HepG2 (cell line): ENCODE results near the gene CLEC16A. TPM values are rescaled to one million over a fixed set of nuclear protein-coding genes. Genes with fewer than 3 reads are reported as not detected.

Experiments
- CBX2 ChIP-seq, 2 experiments: fragments of 200-600 bp in 1 of 2; sonication (generic); formaldehyde crosslinking in 1 of 2; IDR thresholded peaks; 2 replicates each; pipeline versions ENCODE4 v1.7.0 to v1.8.1; 2018 to 2022; ENCODE audit warnings: low read depth in 2 of 2, low read length in 1 of 2, mild to moderate bottlenecking in 1 of 2, missing genetic modification reagents in 1 of 2
- JDP2 ChIP-seq: sonication (generic); formaldehyde crosslinking; IDR thresholded peaks from 2 replicates; pipeline ENCODE4 v1.8.1; 2022; ENCODE audit warnings: missing genetic modification reagents, borderline replicate concordance
- KAT2B ChIP-seq: fragments of 150-350 bp; IDR thresholded peaks from 2 replicates; pipeline ENCODE4 v1.6.1; 2014; ENCODE audit warnings: low read depth, low read length, borderline replicate concordance
- MEF2D ChIP-seq: sonication (generic); formaldehyde crosslinking; IDR thresholded peaks from 2 replicates; pipeline ENCODE4 v1.5.1; 2020; ENCODE audit warnings: mild to moderate bottlenecking, missing genetic modification reagents
- MEIS2 ChIP-seq: sonication (generic); formaldehyde crosslinking; IDR thresholded peaks from 2 replicates; pipeline ENCODE4 v1.9.0; 2021; ENCODE audit warnings: mild to moderate bottlenecking, missing genetic modification reagents
- NBN ChIP-seq: fragments of 450-650 bp; conservative IDR thresholded peaks from 2 replicates; pipeline ENCODE4 v1.6.1; 2017
- NFRKB ChIP-seq: fragments of 450-650 bp; IDR thresholded peaks from 2 replicates; pipeline ENCODE4 v1.6.1; 2017
- TCF12 ChIP-seq, 2 experiments: fragments of 450-650 bp in 1 of 2; sonication (generic) in 1 of 2; formaldehyde crosslinking in 1 of 2; IDR thresholded peaks; 2 replicates each; pipeline versions ENCODE4 v1.6.1 to v1.8.0; 2017 to 2022; ENCODE audit warnings: antibody characterized with exemption in 1 of 2, mild to moderate bottlenecking in 1 of 2, missing genetic modification reagents in 1 of 2, moderate library complexity in 1 of 2
- U2AF2 ChIP-seq: fragments of 200-400 bp; formaldehyde crosslinking; IDR thresholded peaks from 2 replicates; pipeline ENCODE4 v1.6.1; 2017; ENCODE audit warnings: low read depth, mild to moderate bottlenecking, low read length
- ZBTB8A ChIP-seq: sonication (generic); formaldehyde crosslinking; IDR thresholded peaks from 2 replicates; pipeline ENCODE4 v1.4.0; 2020; ENCODE audit warnings: mild to moderate bottlenecking, low read depth, missing genetic modification reagents, borderline replicate concordance
- ZNF3 ChIP-seq: IDR thresholded peaks from 2 replicates; pipeline ENCODE4 v1.7.0; 2017; ENCODE audit warnings: inconsistent platforms
- polyA plus RNA-seq, 8 experiments: library from polyadenylated mRNA; depleted of rRNA in 3 of 8; stranded (reverse) in 7 of 8; unstranded in 1 of 8; fragments of >200 nt; fragmentation: Illumina TruSeq in 4 of 8; extraction: Trizol in 4 of 8; gene quantifications; 2 replicates each; pipeline versions ENCODE4 v1.2.1 to v1.2.3, GENCODE V29; 2011 to 2016; ENCODE audit warnings: low read depth in 4 of 8, missing spikeins in 1 of 8, mixed read lengths in 1 of 8; ENCODE audit not compliant: insufficient read depth in 1 of 8
- total RNA-seq, 5 experiments: library from RNA; depleted of rRNA; stranded (reverse); fragments of >200 nt; fragmentation: Illumina TruSeq; extraction: Trizol; gene quantifications; 2 replicates each; pipeline ENCODE4 v1.2.3, GENCODE V29; 2016; ENCODE audit warnings: low read depth in 1 of 5
- TF ChIP-seq, protein P1 (sequence below): sonication (generic); formaldehyde crosslinking; IDR thresholded peaks from 2 replicates; pipeline ENCODE4 v1.4.0; 2020; ENCODE audit warnings: missing genetic modification reagents
- TF ChIP-seq, protein P2 (sequence below), 2 experiments: sonication (generic) in 1 of 2; formaldehyde crosslinking in 1 of 2; IDR thresholded peaks; 2 replicates each; pipeline versions ENCODE4 v1.4.0 to v1.6.1; 2016 to 2020; ENCODE audit warnings: borderline replicate concordance in 1 of 2, low read depth in 1 of 2, mild to moderate bottlenecking in 1 of 2, missing genetic modification reagents in 1 of 2
- TF ChIP-seq, protein P3 (sequence below): sonication (generic); formaldehyde crosslinking; conservative IDR thresholded peaks from 2 replicates; pipeline ENCODE4 v1.4.0; 2020; ENCODE audit warnings: missing genetic modification reagents
- TF ChIP-seq, protein P4 (sequence below): sonication (generic); formaldehyde crosslinking; IDR thresholded peaks from 2 replicates; pipeline ENCODE4 v1.4.0; 2020; ENCODE audit warnings: mild to moderate bottlenecking, missing genetic modification reagents

Gene CLEC16A
- total and polyA plus RNA-seq, 2 of the 13 experiments (the other 11 are each of a cell fraction or from before 2014, with no cell fraction given) = 8.5 to 10.3 TPM

DNA sequence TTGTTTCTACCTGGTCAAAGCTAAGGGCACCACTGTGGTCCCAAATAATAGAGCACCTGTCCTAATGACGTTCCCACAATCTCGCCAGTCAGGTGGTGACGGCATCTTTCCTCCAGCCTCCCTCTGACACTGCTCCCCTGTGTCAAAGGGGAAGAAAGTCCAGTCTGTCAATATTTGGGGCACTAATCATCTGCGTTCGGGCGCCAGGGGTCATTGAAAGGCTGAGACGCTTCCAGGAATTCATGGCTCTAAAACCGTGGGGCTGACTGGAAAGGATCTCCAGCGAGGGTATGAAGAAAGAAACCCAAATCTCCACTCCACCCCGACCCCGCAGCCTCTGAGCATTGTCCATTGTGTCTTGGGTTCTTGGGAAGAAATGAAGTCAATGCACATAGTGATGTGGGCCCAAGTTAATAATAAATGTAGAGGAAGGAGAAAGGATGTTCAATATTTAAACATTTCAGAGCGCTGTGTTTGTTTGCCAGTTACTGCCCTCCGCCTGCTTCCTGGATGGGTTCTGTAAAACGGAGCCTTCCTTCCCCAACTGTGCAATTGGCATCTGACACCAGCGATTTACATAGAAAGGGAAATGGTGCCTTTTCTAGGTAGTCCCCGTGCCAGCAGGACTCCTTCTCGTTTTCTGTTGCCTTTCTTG, 208.4 kb downstream of the CLEC16A start (continued):
- no peak for TF ChIP-seq MEF2D (CRISPR knock-in tag)
- TF ChIP-seq, protein P1, sequence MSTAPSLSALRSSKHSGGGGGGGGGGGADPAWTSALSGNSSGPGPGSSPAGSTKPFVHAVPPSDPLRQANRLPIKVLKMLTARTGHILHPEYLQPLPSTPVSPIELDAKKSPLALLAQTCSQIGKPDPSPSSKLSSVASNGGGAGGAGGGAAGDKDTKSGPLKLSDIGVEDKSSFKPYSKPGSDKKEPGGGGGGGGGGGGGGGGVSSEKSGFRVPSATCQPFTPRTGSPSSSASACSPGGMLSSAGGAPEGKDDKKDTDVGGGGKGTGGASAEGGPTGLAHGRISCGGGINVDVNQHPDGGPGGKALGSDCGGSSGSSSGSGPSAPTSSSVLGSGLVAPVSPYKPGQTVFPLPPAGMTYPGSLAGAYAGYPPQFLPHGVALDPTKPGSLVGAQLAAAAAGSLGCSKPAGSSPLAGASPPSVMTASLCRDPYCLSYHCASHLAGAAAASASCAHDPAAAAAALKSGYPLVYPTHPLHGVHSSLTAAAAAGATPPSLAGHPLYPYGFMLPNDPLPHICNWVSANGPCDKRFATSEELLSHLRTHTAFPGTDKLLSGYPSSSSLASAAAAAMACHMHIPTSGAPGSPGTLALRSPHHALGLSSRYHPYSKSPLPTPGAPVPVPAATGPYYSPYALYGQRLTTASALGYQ (CRISPR knock-in tag) = no peak
- no peak for TF ChIP-seq NFRKB
- TF ChIP-seq, protein P2, sequence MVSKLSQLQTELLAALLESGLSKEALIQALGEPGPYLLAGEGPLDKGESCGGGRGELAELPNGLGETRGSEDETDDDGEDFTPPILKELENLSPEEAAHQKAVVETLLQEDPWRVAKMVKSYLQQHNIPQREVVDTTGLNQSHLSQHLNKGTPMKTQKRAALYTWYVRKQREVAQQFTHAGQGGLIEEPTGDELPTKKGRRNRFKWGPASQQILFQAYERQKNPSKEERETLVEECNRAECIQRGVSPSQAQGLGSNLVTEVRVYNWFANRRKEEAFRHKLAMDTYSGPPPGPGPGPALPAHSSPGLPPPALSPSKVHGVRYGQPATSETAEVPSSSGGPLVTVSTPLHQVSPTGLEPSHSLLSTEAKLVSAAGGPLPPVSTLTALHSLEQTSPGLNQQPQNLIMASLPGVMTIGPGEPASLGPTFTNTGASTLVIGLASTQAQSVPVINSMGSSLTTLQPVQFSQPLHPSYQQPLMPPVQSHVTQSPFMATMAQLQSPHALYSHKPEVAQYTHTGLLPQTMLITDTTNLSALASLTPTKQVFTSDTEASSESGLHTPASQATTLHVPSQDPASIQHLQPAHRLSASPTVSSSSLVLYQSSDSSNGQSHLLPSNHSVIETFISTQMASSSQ (IDR thresholded peaks at IDR 0.05; ENCODE audit: low read depth) = no peak
- TF ChIP-seq, protein P2 (CRISPR knock-in tag; IDR thresholded peaks at IDR 0.05; ENCODE audit: borderline replicate concordance) = peak; percentile 49; the same call in 1 of the 2 replicates
- no peak for TF ChIP-seq JDP2 (CRISPR knock-in tag)
- no peak for TF ChIP-seq U2AF2
- TF ChIP-seq, protein P3, sequence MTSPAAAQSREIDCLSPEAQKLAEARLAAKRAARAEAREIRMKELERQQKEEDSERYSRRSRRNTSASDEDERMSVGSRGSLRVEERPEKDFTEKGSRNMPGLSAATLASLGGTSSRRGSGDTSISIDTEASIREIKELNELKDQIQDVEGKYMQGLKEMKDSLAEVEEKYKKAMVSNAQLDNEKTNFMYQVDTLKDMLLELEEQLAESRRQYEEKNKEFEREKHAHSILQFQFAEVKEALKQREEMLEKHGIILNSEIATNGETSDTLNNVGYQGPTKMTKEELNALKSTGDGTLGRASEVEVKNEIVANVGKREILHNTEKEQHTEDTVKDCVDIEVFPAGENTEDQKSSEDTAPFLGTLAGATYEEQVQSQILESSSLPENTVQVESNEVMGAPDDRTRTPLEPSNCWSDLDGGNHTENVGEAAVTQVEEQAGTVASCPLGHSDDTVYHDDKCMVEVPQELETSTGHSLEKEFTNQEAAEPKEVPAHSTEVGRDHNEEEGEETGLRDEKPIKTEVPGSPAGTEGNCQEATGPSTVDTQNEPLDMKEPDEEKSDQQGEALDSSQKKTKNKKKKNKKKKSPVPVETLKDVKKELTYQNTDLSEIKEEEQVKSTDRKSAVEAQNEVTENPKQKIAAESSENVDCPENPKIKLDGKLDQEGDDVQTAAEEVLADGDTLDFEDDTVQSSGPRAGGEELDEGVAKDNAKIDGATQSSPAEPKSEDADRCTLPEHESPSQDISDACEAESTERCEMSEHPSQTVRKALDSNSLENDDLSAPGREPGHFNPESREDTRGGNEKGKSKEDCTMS (CRISPR knock-in tag) = no peak
- TF ChIP-seq KAT2B = no peak
- no peak for TF ChIP-seq NBN
- TF ChIP-seq ZNF3 (CRISPR knock-in tag) = no peak
- TF ChIP-seq TCF12 (IDR thresholded peaks at IDR 0.05) = no peak
- no peak for TF ChIP-seq TCF12 (CRISPR knock-in tag; IDR thresholded peaks at IDR 0.05)
- TF ChIP-seq, protein P4, sequence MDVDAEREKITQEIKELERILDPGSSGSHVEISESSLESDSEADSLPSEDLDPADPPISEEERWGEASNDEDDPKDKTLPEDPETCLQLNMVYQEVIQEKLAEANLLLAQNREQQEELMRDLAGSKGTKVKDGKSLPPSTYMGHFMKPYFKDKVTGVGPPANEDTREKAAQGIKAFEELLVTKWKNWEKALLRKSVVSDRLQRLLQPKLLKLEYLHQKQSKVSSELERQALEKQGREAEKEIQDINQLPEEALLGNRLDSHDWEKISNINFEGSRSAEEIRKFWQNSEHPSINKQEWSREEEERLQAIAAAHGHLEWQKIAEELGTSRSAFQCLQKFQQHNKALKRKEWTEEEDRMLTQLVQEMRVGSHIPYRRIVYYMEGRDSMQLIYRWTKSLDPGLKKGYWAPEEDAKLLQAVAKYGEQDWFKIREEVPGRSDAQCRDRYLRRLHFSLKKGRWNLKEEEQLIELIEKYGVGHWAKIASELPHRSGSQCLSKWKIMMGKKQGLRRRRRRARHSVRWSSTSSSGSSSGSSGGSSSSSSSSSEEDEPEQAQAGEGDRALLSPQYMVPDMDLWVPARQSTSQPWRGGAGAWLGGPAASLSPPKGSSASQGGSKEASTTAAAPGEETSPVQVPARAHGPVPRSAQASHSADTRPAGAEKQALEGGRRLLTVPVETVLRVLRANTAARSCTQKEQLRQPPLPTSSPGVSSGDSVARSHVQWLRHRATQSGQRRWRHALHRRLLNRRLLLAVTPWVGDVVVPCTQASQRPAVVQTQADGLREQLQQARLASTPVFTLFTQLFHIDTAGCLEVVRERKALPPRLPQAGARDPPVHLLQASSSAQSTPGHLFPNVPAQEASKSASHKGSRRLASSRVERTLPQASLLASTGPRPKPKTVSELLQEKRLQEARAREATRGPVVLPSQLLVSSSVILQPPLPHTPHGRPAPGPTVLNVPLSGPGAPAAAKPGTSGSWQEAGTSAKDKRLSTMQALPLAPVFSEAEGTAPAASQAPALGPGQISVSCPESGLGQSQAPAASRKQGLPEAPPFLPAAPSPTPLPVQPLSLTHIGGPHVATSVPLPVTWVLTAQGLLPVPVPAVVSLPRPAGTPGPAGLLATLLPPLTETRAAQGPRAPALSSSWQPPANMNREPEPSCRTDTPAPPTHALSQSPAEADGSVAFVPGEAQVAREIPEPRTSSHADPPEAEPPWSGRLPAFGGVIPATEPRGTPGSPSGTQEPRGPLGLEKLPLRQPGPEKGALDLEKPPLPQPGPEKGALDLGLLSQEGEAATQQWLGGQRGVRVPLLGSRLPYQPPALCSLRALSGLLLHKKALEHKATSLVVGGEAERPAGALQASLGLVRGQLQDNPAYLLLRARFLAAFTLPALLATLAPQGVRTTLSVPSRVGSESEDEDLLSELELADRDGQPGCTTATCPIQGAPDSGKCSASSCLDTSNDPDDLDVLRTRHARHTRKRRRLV (CRISPR knock-in tag) = no peak
- TF ChIP-seq MEIS2 = no peak
- no peak for TF ChIP-seq ZBTB8A (CRISPR knock-in tag)
- no peak for TF ChIP-seq CBX2 (IDR thresholded peaks at IDR 0.05; ENCODE audit: low read depth, low read length)
- TF ChIP-seq CBX2 (CRISPR knock-in tag; IDR thresholded peaks at IDR 0.05; ENCODE audit: low read depth) = no peak
